ENCODE data around the gene KLHL40. TPM values are rescaled to one million over a fixed set of nuclear protein-coding genes. Genes with fewer than 3 reads are reported as not detected.

KLHL40 gene
- total RNA-seq, 2 experiments from 2014 or later = not detected

DNA sequence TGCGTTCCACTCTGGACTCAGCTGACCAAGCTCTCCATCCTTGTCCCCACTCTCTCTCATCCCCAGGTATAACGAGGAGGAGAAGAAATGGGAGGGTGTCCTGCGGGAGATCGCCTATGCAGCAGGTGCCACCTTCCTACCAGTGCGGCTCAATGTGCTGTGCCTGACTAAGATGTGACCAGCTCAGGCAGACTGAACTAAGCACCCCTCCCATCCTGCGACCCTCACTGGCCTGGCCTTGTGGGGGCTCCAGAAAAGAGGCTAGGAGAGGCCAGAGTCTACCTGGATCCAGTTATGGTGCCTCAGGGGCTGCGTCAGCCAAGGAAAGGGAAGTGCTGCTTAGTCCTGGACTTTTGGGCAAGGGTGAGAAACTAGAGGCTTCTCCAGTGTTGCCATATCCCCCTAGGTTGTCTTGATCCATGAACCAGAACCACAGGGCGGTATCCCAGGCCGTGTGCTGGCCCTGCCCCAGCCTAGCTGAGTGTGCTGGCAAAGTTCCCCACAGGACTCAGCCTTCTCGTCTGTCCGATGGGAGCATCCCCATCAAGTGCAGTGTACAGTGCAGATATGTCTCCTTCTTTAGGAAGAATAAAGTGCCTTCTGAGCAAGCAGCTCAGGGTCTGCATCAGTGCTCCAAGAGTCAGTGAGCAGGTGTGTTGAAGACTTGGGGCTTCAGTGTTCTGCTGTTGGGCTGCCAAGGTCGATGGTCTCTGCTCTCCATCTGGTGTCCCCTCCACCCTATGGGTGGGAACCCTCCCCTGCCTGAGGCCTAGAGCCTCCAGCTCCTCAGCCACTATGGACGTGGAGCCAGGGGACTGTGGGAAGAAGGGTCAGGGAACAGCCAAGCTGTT is 6.7 kb downstream of the KLHL40 start:
- no peak overlapping the region for H3K4me2 ChIP-seq (ENCODE audit: low read length)
- POLR2A ChIA-PET = no interaction called here
- H3K9me2 ChIP-seq (ENCODE audit: insufficient read depth, low read length) = no peaks in the 10 kb centered on the region
- H2AFZ ChIP-seq (ENCODE audit: low read length) = no peak overlapping the region
- TF ChIP-seq EZH2phosphoT487 (IDR thresholded peaks at IDR 0.05; ENCODE audit: borderline replicate concordance, low read depth, low read length) = no peak
- no peak for TF ChIP-seq CTCF (conservative IDR thresholded peaks at IDR 0.05; ENCODE audit: low read length)
- BruUV-seq (replicated peaks) = no TSS peak
- H3K4me1 ChIP-seq (ENCODE audit: insufficient read depth, low read length, poor library complexity, severe bottlenecking) = no peaks in the 10 kb centered on the region
- H3K9me3 ChIP-seq (ENCODE audit: low read length) = no peaks in the 10 kb centered on the region
- DNase-seq (ENCODE audit: low spot score) = no peak
- intact Hi-C loops (cut with micrococcal nuclease; ENCODE audit: unreplicated experiment) = no loop called here
- no peaks in the 10 kb centered on the region for H3K36me3 ChIP-seq (ENCODE audit: insufficient read depth, low read length)
- CTCF ChIA-PET (ENCODE audit: unreplicated experiment) = no interaction called here
- no peaks in the 10 kb centered on the region for H3K79me2 ChIP-seq (ENCODE audit: insufficient read depth, low read depth, low read length)
- no peak overlapping the region for H3K27ac ChIP-seq (ENCODE audit: low read depth, low read length, poor library complexity, severe bottlenecking)
- H4K20me1 ChIP-seq (ENCODE audit: insufficient read depth, low read length) = no peaks in the 10 kb centered on the region
- H3K4me3 ChIP-seq (ENCODE audit: low read depth, low read length, poor library complexity, severe bottlenecking) = no peak overlapping the region

GRCh38 chr3:42692667-42693529 is 7.6 kb downstream of the KLHL40 start:
- BruUV-seq (replicated peaks) = no TSS peak
- Histone ChIP-seq H2AFZ (ENCODE audit: low read length) (no peak overlapping the region), H3K4me1 (ENCODE audit: insufficient read depth, low read length, poor library complexity, severe bottlenecking) (no peaks in the 10 kb centered on the region), H3K4me3 (ENCODE audit: low read depth, low read length, poor library complexity, severe bottlenecking) (no peak overlapping the region), H4K20me1 (ENCODE audit: insufficient read depth, low read length) (no peaks in the 10 kb centered on the region), H3K36me3 (ENCODE audit: insufficient read depth, low read length) (no peaks in the 10 kb centered on the region), H3K9me2 (ENCODE audit: insufficient read depth, low read length) (no peaks in the 10 kb centered on the region), H3K27ac (ENCODE audit: low read depth, low read length, poor library complexity, severe bottlenecking) (no peak overlapping the region), H3K9me3 (ENCODE audit: low read length) (no peaks in the 10 kb centered on the region), H3K4me2 (ENCODE audit: low read length) (no peak overlapping the region), H3K79me2 (ENCODE audit: insufficient read depth, low read depth, low read length) (no peaks in the 10 kb centered on the region)
- TF ChIP-seq CTCF (conservative IDR thresholded peaks at IDR 0.05; ENCODE audit: low read length) (no peak), EZH2phosphoT487 (IDR thresholded peaks at IDR 0.05; ENCODE audit: borderline replicate concordance, low read depth, low read length) (no peak)
- POLR2A ChIA-PET = no interaction called here
- intact Hi-C loops (cut with micrococcal nuclease; ENCODE audit: unreplicated experiment) = no loop called here
- CTCF ChIA-PET (ENCODE audit: unreplicated experiment) = no interaction called here
- DNase-seq (ENCODE audit: low spot score) = no peak

All from OCI-LY7 (cell line).